BLaER1 (cell line): ENCODE data around the gene CPNE2.
A peak's percentile ranks its signal among the peaks of the same experiment; 100 is the strongest.

ENCODE experiments used
- H3K27ac ChIP-seq: shearing (Covaris generic); formaldehyde crosslinking; 2 replicates; pipeline ENCODE4 v1.8.1; 2022
- H3K27me3 ChIP-seq: shearing (Covaris generic); formaldehyde crosslinking; 2 replicates; pipeline ENCODE4 v1.8.1; 2022
- H3K36me3 ChIP-seq: shearing (Covaris generic); formaldehyde crosslinking; 2 replicates; pipeline ENCODE4 v1.8.1; 2022
- H3K4me1 ChIP-seq: shearing (Covaris generic); formaldehyde crosslinking; 2 replicates; pipeline ENCODE4 v1.8.1; 2022
- H3K4me2 ChIP-seq: shearing (Covaris generic); formaldehyde crosslinking; 2 replicates; pipeline ENCODE4 v1.8.1; 2022
- H3K4me3 ChIP-seq: shearing (Covaris generic); formaldehyde crosslinking; 2 replicates; pipeline ENCODE4 v1.8.1; 2022
- H3K9ac ChIP-seq: shearing (Covaris generic); formaldehyde crosslinking; 2 replicates; pipeline ENCODE4 v1.8.1; 2022
- H3K9me3 ChIP-seq: shearing (Covaris generic); formaldehyde crosslinking; 2 replicates; pipeline ENCODE4 v1.8.1; 2022
- H4K20me1 ChIP-seq: shearing (Covaris generic); formaldehyde crosslinking; 2 replicates; pipeline ENCODE4 v1.8.1; 2022
- Cebpa-rat ChIP-seq: shearing (Covaris generic); IDR thresholded peaks from 2 replicates; pipeline ENCODE4 v1.8.1; 2022

CPNE2 gene

DNA sequence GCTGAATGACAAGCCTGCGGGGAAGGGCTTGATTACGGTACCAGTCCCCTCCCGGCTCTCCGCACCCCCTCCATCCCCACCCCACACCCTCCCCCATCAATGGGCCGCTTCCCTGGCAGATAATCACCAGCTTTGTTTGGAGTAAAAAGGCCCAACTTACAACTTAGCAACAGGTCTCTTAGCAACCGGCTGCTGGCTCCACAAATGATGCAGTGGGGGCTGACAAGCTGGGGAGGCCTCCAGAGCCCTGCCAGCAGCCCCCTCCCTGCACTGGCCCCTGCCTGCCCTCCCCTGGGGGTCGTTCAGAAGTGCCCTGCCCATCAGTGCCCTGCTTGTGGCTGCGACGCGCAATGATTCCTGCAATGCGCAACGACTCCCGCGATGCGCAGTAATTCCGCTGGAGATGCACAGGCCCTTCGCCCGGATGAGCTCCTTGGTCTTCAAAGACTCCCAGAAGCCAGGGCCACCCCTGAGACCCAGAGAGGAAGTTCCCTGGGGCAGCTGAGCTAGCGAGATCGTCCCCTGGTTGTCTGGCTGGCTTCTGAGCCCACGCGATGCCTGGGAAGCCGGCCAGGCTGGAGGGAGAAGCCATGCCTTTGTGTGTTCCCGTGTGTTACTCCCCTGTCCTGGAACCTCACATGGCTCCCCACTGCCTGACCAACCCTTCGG is 23.3 kb downstream of the CPNE2 start:
- Histone ChIP-seq H3K27ac (0 out of 2 replicates have a peak overlapping the region, but pooled peaks have one; percentile 13), H3K4me1 (peaks cover 68% of the 10 kb centered on the region), H3K36me3 (peaks cover 74% of the 10 kb centered on the region), H3K27me3 (no peaks in the 10 kb centered on the region), H3K4me2 (peak overlapping the region; percentile 24), H3K4me3 (no peak overlapping the region), H3K9me3 (no peaks in the 10 kb centered on the region), H4K20me1 (peaks cover 6% of the 10 kb centered on the region; the same call in 1 of the 2 replicates), H3K9ac (no peak overlapping the region; the same call in 1 of the 2 replicates)
- no peak for TF ChIP-seq Cebpa-rat

DNA sequence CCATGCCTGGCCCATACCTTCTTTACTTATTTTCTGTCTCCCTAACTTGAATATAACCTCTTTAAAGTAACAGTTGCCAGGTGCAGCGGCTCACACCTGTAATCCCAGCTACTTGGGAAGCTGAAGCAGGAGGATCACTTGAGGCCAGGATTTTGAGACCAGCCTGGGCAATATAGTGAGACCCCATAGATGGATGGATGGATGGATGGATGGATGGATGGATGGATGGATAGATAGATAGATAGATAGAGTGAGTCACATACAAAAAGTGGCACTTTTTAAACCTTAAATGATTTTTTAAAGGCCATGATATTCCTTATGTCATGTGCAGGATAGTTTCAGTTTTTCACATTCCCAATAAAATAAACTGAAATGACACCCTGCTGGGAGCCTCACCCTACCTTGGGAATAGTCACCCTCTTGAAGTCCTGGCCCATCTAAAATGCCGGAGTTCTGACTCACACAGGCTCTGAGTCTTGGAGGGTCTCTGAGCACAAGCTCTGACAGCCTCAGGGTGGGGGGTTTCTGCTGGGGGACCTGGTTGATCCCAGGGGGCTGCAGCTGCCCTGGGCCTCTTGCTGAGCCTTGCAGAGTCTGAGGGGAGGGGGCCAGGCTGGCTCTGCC is 26.2 kb downstream of the CPNE2 start:
- no peaks in the 10 kb centered on the region for H3K27me3 ChIP-seq
- H3K9ac ChIP-seq = no peak overlapping the region
- no peak for TF ChIP-seq Cebpa-rat
- no peaks in the 10 kb centered on the region for H3K9me3 ChIP-seq
- H3K4me1 ChIP-seq = peaks cover 52% of the 10 kb centered on the region
- H4K20me1 ChIP-seq = 0 out of 2 replicates have a peak, but pooled peaks cover 5% of the 10 kb centered on the region
- peaks cover 86% of the 10 kb centered on the region for H3K36me3 ChIP-seq
- no peak overlapping the region for H3K27ac ChIP-seq
- 0 out of 2 replicates have a peak overlapping the region, but pooled peaks have one; percentile 24 for H3K4me2 ChIP-seq
- H3K4me3 ChIP-seq = no peak overlapping the region

DNA sequence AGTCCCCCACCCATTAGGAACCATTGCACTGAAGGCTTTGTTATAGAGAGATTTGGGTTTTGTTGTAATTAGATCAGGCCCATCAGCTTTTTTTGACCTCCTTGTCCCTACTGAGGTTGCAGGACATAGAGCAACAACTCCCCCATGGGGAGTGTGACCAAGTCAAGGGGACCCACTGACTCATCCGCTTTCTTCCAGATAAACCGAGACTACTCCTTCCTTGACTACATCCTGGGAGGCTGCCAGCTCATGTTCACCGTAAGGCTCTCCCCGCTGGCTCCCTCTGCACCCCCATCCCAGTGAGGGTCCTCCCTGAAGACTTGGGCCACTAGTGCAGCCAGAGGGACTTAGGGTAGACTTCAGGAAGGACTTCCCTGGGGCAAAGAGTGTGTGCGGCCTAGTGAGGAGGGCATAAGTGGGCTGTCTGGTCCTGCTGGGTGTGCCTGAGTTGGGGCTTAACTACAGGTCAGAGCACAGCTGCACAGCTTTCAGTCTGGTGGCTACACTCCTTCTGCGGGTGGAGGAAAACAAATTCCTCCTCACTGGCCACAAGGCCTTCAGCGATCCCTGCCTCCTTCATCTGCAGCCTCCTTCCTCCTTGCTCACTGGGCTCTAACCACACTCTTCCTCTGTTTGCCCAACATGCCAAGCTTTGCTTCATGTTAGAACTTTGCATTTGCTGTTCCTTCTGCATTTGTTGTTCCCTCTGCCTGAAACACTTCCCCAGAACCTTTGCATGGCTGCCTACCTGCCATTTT is 31.0 kb downstream of the CPNE2 start:
- no peak for TF ChIP-seq Cebpa-rat
- Histone ChIP-seq H4K20me1 (no peaks in the 10 kb centered on the region), H3K9ac (no peak overlapping the region), H3K9me3 (no peaks in the 10 kb centered on the region), H3K36me3 (peaks cover 75% of the 10 kb centered on the region), H3K4me1 (peaks cover 60% of the 10 kb centered on the region), H3K27ac (peak overlapping the region; percentile 47; the same call in 1 of the 2 replicates), H3K27me3 (no peaks in the 10 kb centered on the region), H3K4me3 (no peak overlapping the region), H3K4me2 (peak overlapping the region; percentile 58)

DNA sequence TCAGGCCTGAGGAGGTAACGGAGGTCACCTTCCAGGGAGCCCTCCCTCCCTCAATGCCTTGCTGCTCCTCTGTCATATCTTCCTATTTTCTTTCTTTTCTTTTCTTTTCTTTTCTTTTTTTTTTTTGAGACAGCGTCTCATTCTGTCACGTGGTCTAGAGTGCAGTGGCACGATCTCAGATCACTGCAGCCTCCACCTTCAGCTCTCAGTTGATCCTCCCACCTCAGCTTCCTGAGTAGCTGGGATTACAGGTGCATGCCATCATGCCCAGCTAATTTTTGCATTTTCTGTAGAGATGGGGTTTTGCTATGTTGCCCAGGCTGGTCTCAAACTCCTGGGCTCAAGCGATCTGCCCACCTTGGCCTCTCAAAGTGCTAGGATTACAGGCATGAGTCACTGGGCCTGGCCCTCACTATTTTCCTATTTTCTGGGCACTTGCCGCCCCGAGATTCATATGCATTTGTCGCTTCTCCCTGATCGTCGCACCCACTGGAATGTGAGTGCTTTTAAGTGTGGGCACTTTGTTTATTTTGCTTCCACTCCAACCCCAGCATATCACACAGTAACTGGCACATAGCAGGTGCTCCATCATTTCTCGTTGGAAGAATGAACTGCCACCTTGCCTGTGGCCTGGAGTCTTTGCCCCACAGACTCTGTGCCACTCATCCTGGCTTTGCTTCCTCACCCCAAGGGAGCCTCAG is 31.7 kb downstream of the CPNE2 start:
- peak overlapping the region; percentile 58 for H3K4me2 ChIP-seq
- H3K4me1 ChIP-seq = peaks cover 61% of the 10 kb centered on the region
- 0 out of 2 replicates have a peak overlapping the region, but pooled peaks have one; percentile 6 for H3K9ac ChIP-seq
- H3K27ac ChIP-seq = peak overlapping the region; percentile 47; the same call in 1 of the 2 replicates
- H3K36me3 ChIP-seq = peaks cover 75% of the 10 kb centered on the region
- H3K4me3 ChIP-seq = no peak overlapping the region
- H3K27me3 ChIP-seq = no peaks in the 10 kb centered on the region
- no peaks in the 10 kb centered on the region for H4K20me1 ChIP-seq
- no peaks in the 10 kb centered on the region for H3K9me3 ChIP-seq
- TF ChIP-seq Cebpa-rat = no peak

DNA sequence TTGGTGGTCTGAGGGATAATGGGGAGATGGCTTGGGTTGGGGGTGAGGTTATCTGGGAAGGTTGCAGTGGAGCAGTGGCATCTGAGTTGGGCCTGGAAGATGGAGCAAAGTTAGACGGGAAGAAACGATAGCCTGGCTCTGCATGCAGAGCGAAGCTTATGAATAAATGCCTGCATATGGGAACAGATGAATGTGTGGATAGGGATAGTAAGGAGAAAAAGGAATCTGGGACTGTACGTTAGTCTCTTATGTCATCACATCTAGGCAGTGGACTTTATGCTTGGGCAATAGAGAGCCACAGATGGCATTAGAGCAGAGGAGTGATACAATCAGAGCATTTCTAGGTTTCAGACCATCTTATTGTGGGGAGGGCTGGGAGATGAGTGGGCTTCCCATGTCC is 33.0 kb downstream of the CPNE2 start:
- peaks cover 67% of the 10 kb centered on the region for H3K36me3 ChIP-seq
- no peak overlapping the region for H3K27ac ChIP-seq
- no peak overlapping the region for H3K4me3 ChIP-seq
- H3K4me1 ChIP-seq = peaks cover 61% of the 10 kb centered on the region
- H3K9me3 ChIP-seq = no peaks in the 10 kb centered on the region
- H3K27me3 ChIP-seq = no peaks in the 10 kb centered on the region
- no peaks in the 10 kb centered on the region for H4K20me1 ChIP-seq
- H3K4me2 ChIP-seq = no peak overlapping the region
- H3K9ac ChIP-seq = no peak overlapping the region
- TF ChIP-seq Cebpa-rat = no peak

DNA sequence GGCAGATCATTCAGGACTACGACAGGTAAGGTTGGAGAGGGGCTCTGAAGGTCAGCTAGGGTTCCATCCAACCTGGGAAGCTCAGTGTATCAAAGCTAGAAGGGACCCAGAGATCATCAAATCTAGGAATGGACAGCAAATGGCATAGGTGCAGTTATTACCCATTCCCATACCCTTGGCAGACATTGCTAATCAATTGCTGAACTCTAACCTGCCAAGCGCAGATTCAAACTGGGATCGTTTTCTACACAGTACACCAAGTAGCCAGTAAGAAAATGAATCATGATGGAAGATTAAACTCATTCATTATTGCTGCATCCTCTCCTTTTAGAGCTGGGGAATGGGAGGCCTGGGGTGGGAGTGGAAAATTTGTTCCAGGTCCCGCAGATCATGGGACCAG is 33.6 kb downstream of the CPNE2 start:
- H3K4me2 ChIP-seq = no peak overlapping the region
- peaks cover 61% of the 10 kb centered on the region for H3K36me3 ChIP-seq
- H3K4me3 ChIP-seq = no peak overlapping the region
- no peak overlapping the region for H3K27ac ChIP-seq
- no peak for TF ChIP-seq Cebpa-rat
- H4K20me1 ChIP-seq = no peaks in the 10 kb centered on the region
- H3K4me1 ChIP-seq = peaks cover 64% of the 10 kb centered on the region
- H3K9ac ChIP-seq = no peak overlapping the region
- no peaks in the 10 kb centered on the region for H3K9me3 ChIP-seq
- H3K27me3 ChIP-seq = no peaks in the 10 kb centered on the region

DNA sequence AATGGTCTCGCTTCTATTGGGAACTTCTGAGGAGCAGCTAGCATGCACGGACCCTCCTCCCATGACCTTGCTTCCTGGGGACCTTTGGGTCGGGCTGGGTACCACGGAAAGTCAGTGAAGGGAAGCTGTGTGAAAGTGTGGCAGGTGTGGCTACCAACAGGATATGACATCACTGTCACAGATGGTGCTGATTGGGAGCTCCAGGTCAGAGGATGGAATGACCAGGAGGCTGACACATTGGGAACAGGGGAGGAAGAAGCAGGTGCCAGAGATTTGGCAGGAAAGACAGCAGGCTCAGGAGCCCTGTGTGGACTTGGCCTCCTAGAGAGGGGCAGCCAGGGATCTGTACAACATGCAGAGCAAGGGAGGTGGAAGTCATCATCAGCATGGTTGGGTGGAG is 34.0 kb downstream of the CPNE2 start:
- no peak for TF ChIP-seq Cebpa-rat
- H3K4me3 ChIP-seq = no peak overlapping the region
- H3K9me3 ChIP-seq = no peaks in the 10 kb centered on the region
- H4K20me1 ChIP-seq = no peaks in the 10 kb centered on the region
- H3K27ac ChIP-seq = no peak overlapping the region
- no peak overlapping the region for H3K9ac ChIP-seq
- H3K27me3 ChIP-seq = no peaks in the 10 kb centered on the region
- H3K36me3 ChIP-seq = peaks cover 57% of the 10 kb centered on the region
- no peak overlapping the region for H3K4me2 ChIP-seq
- H3K4me1 ChIP-seq = peaks cover 69% of the 10 kb centered on the region

DNA sequence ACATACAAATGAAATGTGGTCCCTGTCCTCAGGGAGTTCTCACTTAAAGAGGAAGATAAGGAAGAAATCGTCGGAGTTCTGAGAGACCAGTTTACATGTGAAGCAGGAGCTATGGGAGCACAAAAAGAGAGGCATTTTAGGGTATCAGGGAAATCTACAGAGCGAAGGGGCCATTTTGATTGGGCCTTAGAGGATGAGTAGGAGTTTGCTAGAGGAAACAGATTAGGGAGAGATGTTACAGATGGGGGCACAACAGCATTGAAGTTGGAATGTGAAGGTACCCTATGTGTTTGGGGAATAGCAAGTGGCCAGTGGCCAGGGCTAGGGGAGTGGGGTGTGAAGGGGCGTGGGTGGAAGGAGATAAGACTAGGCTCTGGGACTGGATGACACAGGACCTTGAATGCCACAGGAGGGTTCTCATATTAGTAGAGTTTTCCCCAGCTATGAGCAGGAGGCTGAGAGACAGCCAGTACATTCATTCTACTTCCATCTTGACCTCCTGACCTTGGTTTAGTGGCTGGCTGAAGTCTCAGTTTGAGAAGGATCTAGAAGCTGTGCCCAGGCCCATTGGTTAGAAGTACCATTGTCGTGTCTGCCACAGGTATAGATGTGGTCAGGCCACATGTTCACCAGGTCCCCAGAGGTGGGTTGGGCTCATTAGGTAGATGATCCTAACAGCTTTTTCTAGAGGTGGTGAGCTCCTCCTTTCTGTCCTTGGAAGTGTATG is 34.8 kb downstream of the CPNE2 start:
- Histone ChIP-seq H3K4me1 (peaks cover 77% of the 10 kb centered on the region), H3K9me3 (no peaks in the 10 kb centered on the region), H3K9ac (no peak overlapping the region), H3K27ac (peak overlapping the region; percentile 14; the same call in 1 of the 2 replicates), H3K27me3 (no peaks in the 10 kb centered on the region), H4K20me1 (no peaks in the 10 kb centered on the region), H3K36me3 (peaks cover 49% of the 10 kb centered on the region), H3K4me2 (0 out of 2 replicates have a peak overlapping the region, but pooled peaks have one; percentile 25), H3K4me3 (no peak overlapping the region)
- no peak for TF ChIP-seq Cebpa-rat

DNA sequence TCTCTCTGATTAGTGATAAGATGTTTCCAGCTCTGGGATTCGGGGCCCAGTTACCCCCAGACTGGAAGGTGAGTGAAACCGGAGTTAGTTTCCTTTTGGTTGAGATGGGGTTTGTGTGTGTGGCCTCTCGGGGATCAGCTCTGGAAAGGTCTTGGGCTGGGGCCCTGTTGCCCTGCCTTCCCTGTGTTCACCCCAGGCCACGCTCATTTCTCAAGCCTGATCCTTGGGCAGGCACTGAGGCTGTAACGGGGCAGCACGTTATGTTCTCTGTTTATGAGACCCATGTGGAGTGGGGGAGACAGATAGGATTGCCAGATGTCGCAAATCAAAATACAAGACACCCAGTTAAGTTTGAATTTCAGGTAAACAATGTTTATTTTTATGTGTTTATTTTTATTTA is 35.5 kb downstream of the CPNE2 start:
- H3K27ac ChIP-seq = peak overlapping the region; percentile 14; the same call in 1 of the 2 replicates
- peaks cover 44% of the 10 kb centered on the region for H3K36me3 ChIP-seq
- H3K4me3 ChIP-seq = no peak overlapping the region
- H3K9me3 ChIP-seq = no peaks in the 10 kb centered on the region
- 0 out of 2 replicates have a peak overlapping the region, but pooled peaks have one; percentile 25 for H3K4me2 ChIP-seq
- H3K27me3 ChIP-seq = no peaks in the 10 kb centered on the region
- no peak for TF ChIP-seq Cebpa-rat
- no peak overlapping the region for H3K9ac ChIP-seq
- H3K4me1 ChIP-seq = peaks cover 82% of the 10 kb centered on the region
- no peaks in the 10 kb centered on the region for H4K20me1 ChIP-seq
